H9 (cell line): ENCODE results near the gene MIS12. TPM values are rescaled to one million over a fixed set of nuclear protein-coding genes. Genes with fewer than 3 reads are reported as not detected.

Experiments
- DNase-seq: peaks from one replicate; pipeline ENCODE4 v3.0.0-alpha.2; 2017
- H2AFZ ChIP-seq: one replicate; pipeline ENCODE4 v1.6.1; 2013; ENCODE audit warnings: mild to moderate bottlenecking, low read length, control low read depth, moderate library complexity
- H2AK5ac ChIP-seq: 2 replicates; pipeline ENCODE4 v1.6.1; 2013; ENCODE audit warnings: low read length, control low read depth, mixed read lengths; ENCODE audit not compliant: insufficient read length
- H2BK120ac ChIP-seq: one replicate; pipeline ENCODE4 v1.6.1; 2013; ENCODE audit warnings: low read depth, mild to moderate bottlenecking, low read length, control low read depth, inconsistent platforms; ENCODE audit not compliant: poor library complexity, severe bottlenecking
- H2BK12ac ChIP-seq: 2 replicates; pipeline ENCODE4 v1.6.1; 2013; ENCODE audit warnings: low read length, control low read depth, mixed read lengths, low read depth; ENCODE audit not compliant: insufficient read length
- H2BK15ac ChIP-seq: 2 replicates; pipeline ENCODE4 v1.6.1; 2013; ENCODE audit warnings: low read depth, low read length, control low read depth
- H2BK20ac ChIP-seq: one replicate; pipeline ENCODE4 v1.6.1; 2013; ENCODE audit warnings: low read depth, mild to moderate bottlenecking, low read length, control low read depth, inconsistent platforms; ENCODE audit not compliant: poor library complexity, severe bottlenecking
- H2BK5ac ChIP-seq: 2 replicates; pipeline ENCODE4 v1.6.1; 2013; ENCODE audit warnings: low read length, control low read depth, mixed read lengths; ENCODE audit not compliant: insufficient read length
- H3K14ac ChIP-seq: 2 replicates; pipeline ENCODE4 v1.6.1; 2013; ENCODE audit warnings: low read length, control low read depth; ENCODE audit not compliant: insufficient read depth
- H3K18ac ChIP-seq: 2 replicates; pipeline ENCODE4 v1.6.1; 2013; ENCODE audit warnings: low read depth, mild to moderate bottlenecking, mixed read lengths, low read length, control low read depth; ENCODE audit not compliant: insufficient read length
- H3K23ac ChIP-seq: 2 replicates; pipeline ENCODE4 v1.6.1; 2013; ENCODE audit warnings: low read length, control low read depth, mixed read lengths, low read depth; ENCODE audit not compliant: insufficient read length
- H3K23me2 ChIP-seq: 2 replicates; pipeline ENCODE4 v1.6.1; 2013; ENCODE audit warnings: low read depth, mild to moderate bottlenecking, mixed read lengths, low read length, control low read depth; ENCODE audit not compliant: insufficient read length, poor library complexity, severe bottlenecking
- H3K27ac ChIP-seq: 2 replicates; pipeline ENCODE4 v1.5.1; 2013; ENCODE audit warnings: low read length, control low read depth, mixed read lengths, low read depth; ENCODE audit not compliant: insufficient read length
- H3K27me3 ChIP-seq: 2 replicates; pipeline ENCODE4 v1.6.1; 2013; ENCODE audit warnings: low read length, control low read depth, inconsistent platforms; ENCODE audit not compliant: insufficient read depth
- H3K4ac ChIP-seq: 2 replicates; pipeline ENCODE4 v1.6.1; 2013; ENCODE audit warnings: low read depth, mild to moderate bottlenecking, control low read depth, inconsistent platforms, low read length, moderate library complexity
- H3K4me1 ChIP-seq: 2 replicates; pipeline ENCODE4 v1.6.1; 2013; ENCODE audit warnings: low read length, control low read depth, inconsistent platforms; ENCODE audit not compliant: insufficient read depth
- H3K4me2 ChIP-seq: 2 replicates; pipeline ENCODE4 v1.6.1; 2013; ENCODE audit warnings: low read length, control low read depth, mixed read lengths; ENCODE audit not compliant: insufficient read length, insufficient read depth
- H3K56ac ChIP-seq: 2 replicates; pipeline ENCODE4 v1.6.1; 2013; ENCODE audit warnings: low read depth, mild to moderate bottlenecking, mixed read lengths, low read length, control low read depth; ENCODE audit not compliant: insufficient read length
- H3K79me1 ChIP-seq: 2 replicates; pipeline ENCODE4 v1.6.1; 2013; ENCODE audit warnings: low read depth, mild to moderate bottlenecking, moderate library complexity, low read length, control low read depth, inconsistent platforms; ENCODE audit not compliant: insufficient read depth, poor library complexity, severe bottlenecking
- H3K79me2 ChIP-seq: 2 replicates; pipeline ENCODE4 v1.6.1; 2013; ENCODE audit warnings: low read length, control low read depth, inconsistent platforms; ENCODE audit not compliant: insufficient read depth
- H3K9ac ChIP-seq: 2 replicates; pipeline ENCODE4 v1.6.1; 2013; ENCODE audit warnings: low read length, control low read depth, mixed read lengths; ENCODE audit not compliant: insufficient read length; ENCODE audit errors: extremely low read depth
- H3K9me3 ChIP-seq: one replicate; pipeline ENCODE4 v1.6.1; 2013; ENCODE audit warnings: low read depth, low read length, inconsistent platforms; ENCODE audit not compliant: control insufficient read depth
- H3T11ph ChIP-seq: one replicate; pipeline ENCODE4 v1.6.1; 2013; ENCODE audit warnings: mild to moderate bottlenecking, low read length, control low read depth, inconsistent platforms
- H4K20me1 ChIP-seq: one replicate; pipeline ENCODE4 v1.6.1; 2013; ENCODE audit not compliant: control insufficient read depth, insufficient read length, insufficient read depth
- H4K5ac ChIP-seq: 2 replicates; pipeline ENCODE4 v1.6.1; 2013; ENCODE audit warnings: low read depth, mild to moderate bottlenecking, mixed read lengths, low read length, control low read depth; ENCODE audit not compliant: insufficient read length
- H4K8ac ChIP-seq: replicated peaks from 2 replicates; pipeline ENCODE4 v1.6.1; 2013; ENCODE audit warnings: low read length, control low read depth, mixed read lengths, low read depth; ENCODE audit not compliant: insufficient read length
- H4K91ac ChIP-seq: 2 replicates; pipeline ENCODE4 v1.6.1; 2013; ENCODE audit warnings: low read depth, mild to moderate bottlenecking, moderate library complexity, mixed read lengths, low read length, control low read depth; ENCODE audit not compliant: insufficient read length
- H3K27ac Mint-ChIP-seq, 3 experiments: 2 replicates in 2 of 3; 3 replicates in 1 of 3; pipeline ENCODE4 v1.8.0; 2020 to 2021; ENCODE audit warnings: mixed read lengths in 3 of 3, mild to moderate bottlenecking in 1 of 3, moderate library complexity in 1 of 3
- H3K27me3 Mint-ChIP-seq: 2 replicates; pipeline ENCODE4 v1.8.0; 2021; ENCODE audit warnings: low read depth, mild to moderate bottlenecking, moderate library complexity, mixed read lengths
- H3K36me3 Mint-ChIP-seq, 3 experiments: 2 replicates in 2 of 3; 3 replicates in 1 of 3; pipeline ENCODE4 v1.8.0; 2020 to 2021; ENCODE audit warnings: low read depth in 3 of 3, mixed read lengths in 3 of 3; ENCODE audit not compliant: insufficient read depth in 1 of 3
- H3K4me1 Mint-ChIP-seq, 2 experiments: 2 replicates each; pipeline ENCODE4 v1.8.0; 2020; ENCODE audit warnings: mixed read lengths in 2 of 2
- H3K4me3 Mint-ChIP-seq, 2 experiments: 2 replicates in 1 of 2; 3 replicates in 1 of 2; pipeline ENCODE4 v1.8.0; 2020 to 2021; ENCODE audit warnings: mild to moderate bottlenecking in 2 of 2, mixed read lengths in 2 of 2, moderate library complexity in 1 of 2
- H3K9me3 Mint-ChIP-seq, 2 experiments: 2 replicates in 1 of 2; 3 replicates in 1 of 2; pipeline ENCODE4 v1.8.0; 2020; ENCODE audit warnings: mild to moderate bottlenecking in 2 of 2, mixed read lengths in 2 of 2, moderate library complexity in 1 of 2
- CTCF ChIP-seq: fragments of 200-600 bp; sonication (generic); conservative IDR thresholded peaks from 3 replicates; pipeline ENCODE4 v1.8.0; 2021; ENCODE audit warnings: antibody characterized with exemption, mild to moderate bottlenecking
- WGBS: extraction: QIAGEN DNeasy Blood & Tissue Kit; methylation state at CpG from one replicate; pipeline ENCODE4 v1.1.7; 2013; ENCODE audit warnings: missing lambda C conversion rate, low lambda C conversion rate, mixed read lengths; ENCODE audit not compliant: insufficient read length; ENCODE audit errors: extremely low coverage; 5-methylcytosine and 5-hydroxymethylcytosine counted together
- total RNA-seq: library from RNA; stranded (reverse); gene quantifications from 2 replicates; pipeline ENCODE4 v1.2.1, GENCODE V29; 2021

Gene MIS12
- total RNA-seq, 1 experiment from 2014 or later: 30.7 TPM

- no peaks in the 10 kb centered on the region for H3K27me3 ChIP-seq
- H3K23me2 ChIP-seq: peaks cover 12% of the 10 kb centered on the region
- no peak overlapping the region for H2BK12ac ChIP-seq
- no peak for TF ChIP-seq CTCF
- no peak overlapping the region for H3K18ac ChIP-seq
- no peak overlapping the region for H3K9ac ChIP-seq
- peaks cover 13% of the 10 kb centered on the region; the same call in 1 of the 2 replicates for H3K79me2 ChIP-seq
- H3K9me3 ChIP-seq: no peaks in the 10 kb centered on the region
- no peak overlapping the region for H4K91ac ChIP-seq
- no peak overlapping the region for H2BK15ac ChIP-seq
- no peak overlapping the region for H3K23ac ChIP-seq
- H2BK20ac ChIP-seq: no peak overlapping the region
- H3K4ac ChIP-seq: no peak overlapping the region
- no peaks in the 10 kb centered on the region for H3K9me3 Mint-ChIP-seq
- H3K27me3 Mint-ChIP-seq: peaks cover 1% of the 10 kb centered on the region; the same call in 1 of the 2 replicates
- H3K27ac ChIP-seq: no peak overlapping the region
- H3K14ac ChIP-seq: no peak overlapping the region
- no peaks in the 10 kb centered on the region for H3K4me1 ChIP-seq
- no peak overlapping the region for H3K27ac Mint-ChIP-seq
- no peak overlapping the region for H3K4me2 ChIP-seq
- no peak overlapping the region for H4K8ac ChIP-seq
- peaks cover 3% of the 10 kb centered on the region for H3K79me1 ChIP-seq
- no peak for DNase-seq
- H4K5ac ChIP-seq: no peak overlapping the region
- WGBS: no CpG with 5 or more reads among the region's 8 CpGs
- no peak overlapping the region for H2BK5ac ChIP-seq
- H4K20me1 ChIP-seq: no peaks in the 10 kb centered on the region
- no peak overlapping the region for H2BK120ac ChIP-seq
- H2AFZ ChIP-seq: no peak overlapping the region
- no peak overlapping the region for H3T11ph ChIP-seq
- peaks cover 4 to 21% of the 10 kb centered on the region in 2 experiments for H3K4me1 Mint-ChIP-seq
- no peak overlapping the region for H3K4me3 Mint-ChIP-seq
- H3K56ac ChIP-seq: no peak overlapping the region
- peaks cover 21 to 47% (median 37%) of the 10 kb centered on the region in 3 experiments for H3K36me3 Mint-ChIP-seq
- H2AK5ac ChIP-seq: no peak overlapping the region
Measured at GRCh38 chr17:5488752-5489151, 2.4 kb downstream of the MIS12 start.
